ENCODE measurements around the gene DDX46.

The DDX46 gene

DNA sequence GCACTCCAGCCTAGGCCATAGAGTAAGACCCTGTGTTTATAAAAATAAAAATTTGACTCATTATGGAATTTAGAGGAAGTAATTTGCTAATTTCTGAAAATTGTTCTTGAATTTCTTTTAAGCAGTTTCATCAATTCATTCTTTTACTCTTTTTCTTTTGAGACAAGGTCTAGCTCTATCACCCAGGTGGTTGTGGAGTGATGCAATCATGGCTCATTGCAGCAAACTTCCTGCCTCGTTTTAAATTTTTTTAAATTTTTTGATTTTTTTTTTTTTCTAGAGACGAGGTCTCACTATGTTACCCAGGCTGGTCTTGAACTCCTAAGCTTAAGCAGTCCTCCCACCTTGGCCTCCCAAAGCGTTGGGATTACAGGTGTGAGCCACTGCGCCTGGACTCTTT is 23.3 kb upstream of the DDX46 start:
- TF ChIP-seq, protein P1, sequence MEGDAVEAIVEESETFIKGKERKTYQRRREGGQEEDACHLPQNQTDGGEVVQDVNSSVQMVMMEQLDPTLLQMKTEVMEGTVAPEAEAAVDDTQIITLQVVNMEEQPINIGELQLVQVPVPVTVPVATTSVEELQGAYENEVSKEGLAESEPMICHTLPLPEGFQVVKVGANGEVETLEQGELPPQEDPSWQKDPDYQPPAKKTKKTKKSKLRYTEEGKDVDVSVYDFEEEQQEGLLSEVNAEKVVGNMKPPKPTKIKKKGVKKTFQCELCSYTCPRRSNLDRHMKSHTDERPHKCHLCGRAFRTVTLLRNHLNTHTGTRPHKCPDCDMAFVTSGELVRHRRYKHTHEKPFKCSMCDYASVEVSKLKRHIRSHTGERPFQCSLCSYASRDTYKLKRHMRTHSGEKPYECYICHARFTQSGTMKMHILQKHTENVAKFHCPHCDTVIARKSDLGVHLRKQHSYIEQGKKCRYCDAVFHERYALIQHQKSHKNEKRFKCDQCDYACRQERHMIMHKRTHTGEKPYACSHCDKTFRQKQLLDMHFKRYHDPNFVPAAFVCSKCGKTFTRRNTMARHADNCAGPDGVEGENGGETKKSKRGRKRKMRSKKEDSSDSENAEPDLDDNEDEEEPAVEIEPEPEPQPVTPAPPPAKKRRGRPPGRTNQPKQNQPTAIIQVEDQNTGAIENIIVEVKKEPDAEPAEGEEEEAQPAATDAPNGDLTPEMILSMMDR (IDR thresholded peaks at IDR 0.05; ENCODE audit: insufficient read depth, low read length, missing control alignments): no peak
- H3K4me3 ChIP-seq (ENCODE audit: low read depth, low read length): no peak overlapping the region
- POLR2A ChIA-PET: no interaction called here
- DNase-seq (ENCODE audit: low read depth, low spot score): no peak
- CTCF ChIA-PET: interaction anchor here (1.1 to 1.3 kb wide), 2 partner anchors 23 kb away, joined by 3 read pairs; partner anchors contain the start of gene DDX46

DNA sequence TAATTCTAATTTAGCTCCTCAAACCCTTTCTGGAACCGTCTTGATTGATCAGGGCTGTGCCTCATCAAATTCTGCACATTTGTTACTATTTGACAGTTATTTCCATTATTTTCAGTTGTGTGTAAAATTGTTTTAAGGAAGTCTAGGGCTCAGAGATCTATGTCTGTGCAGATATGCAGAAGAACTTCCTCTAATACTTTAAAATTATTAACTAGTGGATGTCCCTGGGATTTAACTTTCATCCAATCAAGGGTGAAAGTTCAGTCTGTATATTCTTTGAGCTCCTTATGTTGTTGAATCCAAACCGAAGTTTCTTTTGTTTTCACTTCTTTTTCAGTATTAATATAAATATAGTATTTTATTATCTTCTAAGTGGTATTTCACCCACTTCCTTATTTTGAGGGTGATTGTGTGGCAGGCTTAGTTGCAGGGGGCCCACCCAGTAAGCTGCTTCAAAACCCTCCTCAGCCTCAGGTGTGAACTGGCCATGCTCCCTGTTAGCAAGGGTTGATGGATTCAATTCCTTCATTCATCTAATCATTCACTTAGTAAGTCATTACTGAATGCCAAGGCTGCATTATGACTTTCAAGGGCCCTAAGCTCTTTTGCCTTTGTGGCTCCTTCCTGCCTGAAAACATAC is 22.3 kb upstream of the DDX46 start:
- ChIA-PET POLR2A (no interaction called here), CTCF (interaction anchor here (0.9 to 6.8 kb wide), 5 partner anchors 13 to 168 kb away, joined by 3 to 49 read pairs (median 3); partner anchors contain the start of gene PCBD2)
- TF ChIP-seq, protein P1 (IDR thresholded peaks at IDR 0.05; ENCODE audit: insufficient read depth, low read length, missing control alignments): no peak
- DNase-seq (ENCODE audit: low read depth, low spot score): no peak
- no peak overlapping the region for H3K4me3 ChIP-seq (ENCODE audit: low read depth, low read length)

DNA sequence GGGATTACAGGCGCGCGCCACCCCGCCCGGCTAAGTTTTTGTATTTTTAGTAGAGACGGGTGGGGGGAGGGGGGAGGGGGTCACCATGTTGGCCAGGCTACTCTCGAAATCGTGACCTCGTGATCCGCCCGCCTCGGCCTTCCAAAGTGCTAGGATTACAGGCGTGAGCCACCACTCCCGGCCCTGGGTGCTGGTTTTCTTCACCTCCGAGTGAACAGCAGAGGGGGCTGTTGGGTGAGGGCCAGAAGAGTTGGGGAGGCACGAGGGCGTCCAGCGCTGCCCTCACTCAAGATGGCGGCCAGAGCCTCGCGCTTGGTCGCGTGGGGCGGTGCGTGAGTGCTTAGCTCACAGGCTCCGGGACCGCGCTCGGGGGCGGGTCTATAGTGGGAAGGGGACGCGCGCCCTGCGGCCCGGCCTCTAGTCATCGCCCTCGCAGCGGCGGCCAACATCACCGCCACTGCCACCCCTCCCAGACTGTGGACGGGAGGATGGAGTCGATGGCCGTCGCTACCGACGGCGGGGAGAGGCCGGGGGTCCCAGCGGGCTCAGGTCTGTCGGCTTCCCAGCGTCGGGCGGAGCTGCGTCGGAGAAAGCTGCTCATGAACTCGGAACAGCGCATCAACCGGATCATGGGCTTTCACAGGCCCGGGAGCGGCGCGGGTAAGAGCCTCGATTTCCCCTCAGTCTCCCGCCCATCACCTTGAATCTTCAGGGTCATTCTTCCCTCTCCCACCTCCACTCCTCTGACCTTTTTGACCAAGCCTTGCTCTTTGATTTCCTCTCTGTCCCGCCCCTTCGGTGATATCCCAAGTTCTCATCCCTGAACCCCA is 20.2 kb upstream of the DDX46 start, which contains the start of gene CAMLG:
CAMLG (plus strand) TSS at position 416 of the 830 bp plus-strand sequence; CDS start at position 489, 73 bp downstream.
- ChIA-PET CTCF (interaction anchor here (0.6 to 6.8 kb wide), 7 partner anchors 13 to 303 kb away, joined by 3 to 53 read pairs (median 4); partner anchors contain the start of genes DDX46 and PCBD2), POLR2A (interaction anchor here (1.0 to 1.2 kb wide), 6 partner anchors 10 to 168 kb away, joined by 3 to 7 read pairs (median 4); partner anchors contain the start of genes C5orf24, PCBD2 and TXNDC15)
- TF ChIP-seq, protein P1 (IDR thresholded peaks at IDR 0.05; ENCODE audit: insufficient read depth, low read length, missing control alignments): peak; percentile 62
- peak; percentile 77 for DNase-seq (ENCODE audit: low read depth, low spot score)
- peak within 1 kb of the TSS; percentile 94 for H3K4me3 ChIP-seq (ENCODE audit: low read depth, low read length)

DNA sequence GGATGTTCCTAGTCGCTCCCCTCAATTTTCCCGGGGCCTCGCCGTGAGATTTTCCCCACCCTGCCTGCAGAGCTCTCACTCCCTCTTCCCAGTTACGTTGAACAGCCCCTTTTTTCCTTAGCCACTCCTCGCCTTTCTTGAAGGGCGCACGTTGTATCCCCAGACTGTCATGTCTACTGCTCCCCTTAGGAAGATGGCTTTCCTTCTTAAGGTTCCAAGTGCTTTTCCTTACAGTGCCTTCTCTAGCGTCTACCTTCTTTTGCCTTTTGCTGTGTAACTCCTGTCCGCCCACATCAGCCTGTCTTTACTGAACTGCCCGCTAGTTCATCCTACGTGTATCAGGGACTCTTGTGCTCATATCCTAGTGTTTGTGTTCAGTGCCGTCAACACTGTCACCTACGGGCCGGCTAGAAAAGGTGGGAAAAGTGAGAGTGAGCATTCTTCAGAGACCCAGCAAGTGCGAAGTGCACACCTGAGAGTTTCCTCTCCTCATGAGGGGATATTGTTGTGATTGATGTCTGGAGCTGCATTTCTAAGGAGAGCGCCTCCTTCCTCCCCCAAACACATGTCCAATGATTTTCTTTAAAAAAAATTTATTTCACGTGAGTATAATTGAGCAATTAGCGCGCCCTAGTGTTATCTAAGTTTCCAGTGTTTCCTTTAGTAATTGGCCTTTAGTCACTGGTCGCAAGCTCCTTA is 19.5 kb upstream of the DDX46 start:
- ChIA-PET POLR2A (interaction anchor here (1.0 to 1.2 kb wide), 6 partner anchors 10 to 167 kb away, joined by 3 to 7 read pairs (median 4); partner anchors contain the start of genes C5orf24, PCBD2 and TXNDC15), CTCF (interaction anchor here (0.5 to 6.8 kb wide), 9 partner anchors 10 to 166 kb away, joined by 3 to 53 read pairs (median 4); partner anchors contain the start of genes DDX46 and PCBD2)
- TF ChIP-seq, protein P1 (IDR thresholded peaks at IDR 0.05; ENCODE audit: insufficient read depth, low read length, missing control alignments): no peak
- no peak for DNase-seq (ENCODE audit: low read depth, low spot score)
- H3K4me3 ChIP-seq (ENCODE audit: low read depth, low read length): peak overlapping the region; percentile 94

DNA sequence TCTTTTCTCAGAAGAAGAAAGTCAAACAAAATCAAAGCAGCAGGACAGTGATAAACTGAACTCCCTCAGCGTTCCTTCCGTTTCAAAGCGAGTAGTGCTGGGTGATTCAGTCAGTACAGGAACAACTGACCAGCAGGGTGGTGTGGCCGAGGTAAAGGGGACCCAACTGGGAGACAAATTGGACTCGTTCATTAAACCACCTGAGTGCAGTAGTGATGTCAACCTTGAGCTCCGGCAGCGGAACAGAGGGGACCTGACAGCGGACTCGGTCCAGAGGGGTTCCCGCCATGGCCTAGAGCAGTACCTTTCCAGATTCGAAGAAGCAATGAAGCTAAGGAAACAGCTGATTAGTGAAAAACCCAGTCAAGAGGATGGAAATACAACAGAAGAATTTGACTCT is 17.5 kb upstream of the DDX46 start:
- TF ChIP-seq, protein P1 (IDR thresholded peaks at IDR 0.05; ENCODE audit: insufficient read depth, low read length, missing control alignments): no peak
- POLR2A ChIA-PET: no interaction called here
- H3K4me3 ChIP-seq (ENCODE audit: low read depth, low read length): no peak overlapping the region
- CTCF ChIA-PET: interaction anchor here (1.1 to 6.8 kb wide), 4 partner anchors 10 to 164 kb away, joined by 3 to 53 read pairs (median 29); partner anchors contain the start of genes DDX46 and PCBD2
- DNase-seq (ENCODE audit: low read depth, low spot score): no peak

Data from AG04449 (cell line).